Measurements from ENCODE around the gene CYSRT1. TPM values are rescaled to one million over a fixed set of nuclear protein-coding genes. Genes with fewer than 3 reads are reported as not detected.

Gene CYSRT1
- total RNA-seq, 1 donor from 2014 or later = 0.59 TPM

- ATAC-seq (peak; percentile 95 to 97), DNase-seq (peak; percentile 100)
- TF ChIP-seq CTCF (IDR thresholded peaks at IDR 0.05) = no peak
- peaks cover 63% of the 10 kb centered on the region for H3K4me1 ChIP-seq
- H3K4me3 ChIP-seq = peak within 1 kb of the TSS; percentile 69
- peak within 1 kb of the TSS; percentile 85 for H3K27ac ChIP-seq
- H3K36me3 ChIP-seq = no peaks in the 10 kb centered on the region
- intact Hi-C loops (cut with DNase I) = no loop called here
- H3K9me3 ChIP-seq = no peaks in the 10 kb centered on the region
- no peaks in the 10 kb centered on the region for H3K27me3 ChIP-seq (ENCODE audit: low read depth)
Observed at GRCh38 chr9:137200311-137201204, 24.4 kb upstream of the CYSRT1 start, which contains the start of gene TPRN. Gene TPRN (minus strand): TSS chr9:137200741. CDS start chr9:137200711, 30 bp downstream.

GRCh38 chr9:137201205-137201868 is 23.6 kb upstream of the CYSRT1 start:
- no peak for TF ChIP-seq CTCF (IDR thresholded peaks at IDR 0.05)
- Histone ChIP-seq H3K36me3 (no peaks in the 10 kb centered on the region), H3K4me1 (peaks cover 60% of the 10 kb centered on the region), H3K4me3 (peak overlapping the region; percentile 69), H3K27me3 (ENCODE audit: low read depth) (no peaks in the 10 kb centered on the region), H3K9me3 (no peaks in the 10 kb centered on the region), H3K27ac (peak overlapping the region; percentile 85)
- DNase-seq (no peak), ATAC-seq (no peak)
- intact Hi-C loops (cut with DNase I) = no loop called here

GRCh38 chr9:137202966-137203365 is 22.0 kb upstream of the CYSRT1 start:
- no peak overlapping the region for H3K4me3 ChIP-seq
- no peaks in the 10 kb centered on the region for H3K36me3 ChIP-seq
- peaks cover 54% of the 10 kb centered on the region for H3K4me1 ChIP-seq
- intact Hi-C loops (cut with DNase I) = no loop called here
- DNase-seq = no peak
- no peaks in the 10 kb centered on the region for H3K9me3 ChIP-seq
- no peaks in the 10 kb centered on the region for H3K27me3 ChIP-seq (ENCODE audit: low read depth)
- H3K27ac ChIP-seq = no peak overlapping the region
- no peak for TF ChIP-seq CTCF (IDR thresholded peaks at IDR 0.05)
- ATAC-seq = no peak

GRCh38 chr9:137204731-137205125 is 20.2 kb upstream of the CYSRT1 start:
- Histone ChIP-seq H3K27me3 (ENCODE audit: low read depth) (no peaks in the 10 kb centered on the region), H3K4me1 (peaks cover 36% of the 10 kb centered on the region), H3K4me3 (peak overlapping the region; percentile 100), H3K9me3 (no peaks in the 10 kb centered on the region), H3K27ac (peak overlapping the region; percentile 95), H3K36me3 (peaks cover 8% of the 10 kb centered on the region)
- TF ChIP-seq CTCF (IDR thresholded peaks at IDR 0.05) = no peak
- DNase-seq = no peak
- intact Hi-C loops (cut with DNase I) = no loop called here
- ATAC-seq = no peak

- peaks cover 35% of the 10 kb centered on the region for H3K4me1 ChIP-seq
- ATAC-seq (peak; percentile 76 to 83), DNase-seq (peak; percentile 94)
- intact Hi-C loops (cut with DNase I) = no loop called here
- no peak for TF ChIP-seq CTCF (IDR thresholded peaks at IDR 0.05)
- peaks cover 8% of the 10 kb centered on the region for H3K36me3 ChIP-seq
- H3K27ac ChIP-seq = peak within 1 kb of the TSS; percentile 95
- H3K9me3 ChIP-seq = no peaks in the 10 kb centered on the region
- H3K27me3 ChIP-seq (ENCODE audit: low read depth) = no peaks in the 10 kb centered on the region
- H3K4me3 ChIP-seq = peak within 1 kb of the TSS; percentile 100
Observed at GRCh38 chr9:137205126-137206069, 19.6 kb upstream of the CYSRT1 start, which contains the start of the genes NDOR1 and TMEM203. Gene NDOR1 (plus strand): TSS chr9:137205700. CDS start chr9:137205778, 78 bp downstream. Gene TMEM203 (minus strand): TSS chr9:137205648. CDS start chr9:137205414, 234 bp downstream.

Data from lower lobe of right lung (tissue), 2 donors.